ENCODE results near the gene PPP5C. TPM values are rescaled to one million over a fixed set of nuclear protein-coding genes. Genes with fewer than 3 reads are reported as not detected.

The PPP5C gene
- total RNA-seq, 1 experiment from 2014 or later = 102 TPM

DNA sequence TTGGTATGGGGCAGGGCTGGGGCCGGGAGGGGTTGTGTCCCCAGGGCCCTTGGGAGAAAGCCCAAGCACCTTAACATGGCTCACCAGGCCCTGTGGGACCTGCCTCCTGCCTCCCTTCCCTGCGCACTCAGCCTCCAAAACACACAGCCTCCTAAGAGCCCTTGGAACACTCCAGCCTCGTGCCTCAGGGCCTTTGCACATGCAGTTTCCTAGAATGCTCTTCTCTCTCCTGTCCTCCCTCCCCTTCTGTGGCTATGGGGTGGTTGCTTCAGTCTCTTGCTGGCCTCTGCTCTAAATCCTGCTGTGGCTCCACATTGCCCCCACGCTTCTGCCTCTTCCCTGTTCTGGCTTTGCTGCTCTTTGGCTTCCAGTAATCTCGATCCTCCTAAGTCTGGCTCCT, 26.3 kb upstream of the PPP5C start:
- Histone ChIP-seq H3K4me1 (ENCODE audit: control insufficient read depth in 1 of 2, insufficient read depth in 2 of 2, low read length in 2 of 2) (peaks cover 0 to 4% of the 10 kb centered on the region in 2 experiments; a peak in 2 of 4 replicates), H3K36me3 (ENCODE audit: control insufficient read depth in 1 of 2, insufficient read depth in 2 of 2, low read length in 2 of 2) (no peaks in the 10 kb centered on the region), H3K4me3 (replicated peaks in 1 of 2; ENCODE audit: low read depth in 1 of 2, low read length in 2 of 2) (no peak overlapping the region), H3K27me3 (ENCODE audit: insufficient read depth, low read length) (no peaks in the 10 kb centered on the region), H2AFZ (ENCODE audit: low read depth, low read length, poor library complexity, severe bottlenecking) (no peak overlapping the region), H3K79me2 (ENCODE audit: insufficient read depth, low read length) (no peaks in the 10 kb centered on the region), H3K9me2 (ENCODE audit: insufficient read depth) (no peaks in the 10 kb centered on the region), H3K9ac (ENCODE audit: low read length) (no peak overlapping the region), H3K4me2 (ENCODE audit: low read length) (no peak overlapping the region), H4K20me1 (ENCODE audit: insufficient read depth) (no peaks in the 10 kb centered on the region), H3K27ac (ENCODE audit: low read depth, low read length) (no peak overlapping the region), H3K9me3 (ENCODE audit: control insufficient read depth in 1 of 2, insufficient read depth in 1 of 2, low read depth in 1 of 2, low read length in 2 of 2) (peaks cover 0 to 2% of the 10 kb centered on the region in 2 experiments; a peak in 1 of 4 replicates)
- intact Hi-C loops (cut with micrococcal nuclease) = no loop called here
- RAD21 ChIA-PET (ENCODE audit: low non-redundant PET in 1 of 2, low total read pairs in 2 of 2, uncharacterized antibody in 2 of 2, unreplicated experiment in 2 of 2) = no interaction called here
- ATAC-seq (no peak), DNase-seq (ENCODE audit: low read depth, low spot score) (no peak)
- no TSS peak for BruUV-seq (replicated peaks)
- CTCF ChIA-PET = no interaction called here
- POLR2A ChIA-PET = no interaction called here
- no peak for TF ChIP-seq TCF7L2 (IDR thresholded peaks at IDR 0.05; ENCODE audit: borderline replicate concordance, extremely low read depth, insufficient read depth, insufficient read length)
- TF ChIP-seq SP1 (IDR thresholded peaks at IDR 0.05; ENCODE audit: low read depth) = no peak
- no peak for TF ChIP-seq POLR2AphosphoS5 (IDR thresholded peaks at IDR 0.05; ENCODE audit: low read depth, low read length)
- TF ChIP-seq CBX3 (IDR thresholded peaks at IDR 0.05; ENCODE audit: low read depth) = no peak
- TF ChIP-seq YY1 (IDR thresholded peaks at IDR 0.05; ENCODE audit: extremely low read depth, insufficient replicate concordance, low read depth, low read length) = no peak
- TF ChIP-seq, protein P1, sequence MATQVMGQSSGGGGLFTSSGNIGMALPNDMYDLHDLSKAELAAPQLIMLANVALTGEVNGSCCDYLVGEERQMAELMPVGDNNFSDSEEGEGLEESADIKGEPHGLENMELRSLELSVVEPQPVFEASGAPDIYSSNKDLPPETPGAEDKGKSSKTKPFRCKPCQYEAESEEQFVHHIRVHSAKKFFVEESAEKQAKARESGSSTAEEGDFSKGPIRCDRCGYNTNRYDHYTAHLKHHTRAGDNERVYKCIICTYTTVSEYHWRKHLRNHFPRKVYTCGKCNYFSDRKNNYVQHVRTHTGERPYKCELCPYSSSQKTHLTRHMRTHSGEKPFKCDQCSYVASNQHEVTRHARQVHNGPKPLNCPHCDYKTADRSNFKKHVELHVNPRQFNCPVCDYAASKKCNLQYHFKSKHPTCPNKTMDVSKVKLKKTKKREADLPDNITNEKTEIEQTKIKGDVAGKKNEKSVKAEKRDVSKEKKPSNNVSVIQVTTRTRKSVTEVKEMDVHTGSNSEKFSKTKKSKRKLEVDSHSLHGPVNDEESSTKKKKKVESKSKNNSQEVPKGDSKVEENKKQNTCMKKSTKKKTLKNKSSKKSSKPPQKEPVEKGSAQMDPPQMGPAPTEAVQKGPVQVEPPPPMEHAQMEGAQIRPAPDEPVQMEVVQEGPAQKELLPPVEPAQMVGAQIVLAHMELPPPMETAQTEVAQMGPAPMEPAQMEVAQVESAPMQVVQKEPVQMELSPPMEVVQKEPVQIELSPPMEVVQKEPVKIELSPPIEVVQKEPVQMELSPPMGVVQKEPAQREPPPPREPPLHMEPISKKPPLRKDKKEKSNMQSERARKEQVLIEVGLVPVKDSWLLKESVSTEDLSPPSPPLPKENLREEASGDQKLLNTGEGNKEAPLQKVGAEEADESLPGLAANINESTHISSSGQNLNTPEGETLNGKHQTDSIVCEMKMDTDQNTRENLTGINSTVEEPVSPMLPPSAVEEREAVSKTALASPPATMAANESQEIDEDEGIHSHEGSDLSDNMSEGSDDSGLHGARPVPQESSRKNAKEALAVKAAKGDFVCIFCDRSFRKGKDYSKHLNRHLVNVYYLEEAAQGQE (IDR thresholded peaks at IDR 0.05; ENCODE audit: low read depth) = no peak
- TF ChIP-seq ATF3 (IDR thresholded peaks at IDR 0.05) = no peak
- TF ChIP-seq SRF (IDR thresholded peaks at IDR 0.05; ENCODE audit: low read depth) = no peak
- TF ChIP-seq ZFX (IDR thresholded peaks at IDR 0.05) = no peak
- TF ChIP-seq POLR2A (IDR thresholded peaks at IDR 0.05; ENCODE audit: borderline replicate concordance, extremely low read depth, insufficient read depth, insufficient read length) = no peak
- TF ChIP-seq JUND (IDR thresholded peaks at IDR 0.05) = no peak
- TF ChIP-seq MAX (IDR thresholded peaks at IDR 0.05) = no peak
- no peak for TF ChIP-seq ZBTB33 (IDR thresholded peaks at IDR 0.05; ENCODE audit: extremely low read depth, insufficient replicate concordance, low read length)
- TF ChIP-seq ELF1 (IDR thresholded peaks at IDR 0.05; ENCODE audit: borderline replicate concordance, low read depth) = no peak
- no peak for TF ChIP-seq EGR1 (IDR thresholded peaks at IDR 0.05; ENCODE audit: low read depth)
- TF ChIP-seq RAD21 (IDR thresholded peaks at IDR 0.05; ENCODE audit: low read depth) = no peak
- no peak for TF ChIP-seq CTCF (IDR thresholded peaks at IDR 0.05 in 2 of 3, conservative IDR thresholded peaks at IDR 0.05 in 1 of 3; ENCODE audit: borderline replicate concordance in 1 of 3, insufficient read depth in 1 of 3, low read depth in 2 of 3, low read length in 2 of 3)

Data from HCT116 (cell line).